Hepatocyte (in vitro differentiated cells): ENCODE results near the gene MDFI.

Experiments used
- CTCF ChIP-seq: fragments of 200-600 bp; sonication (generic); IDR thresholded peaks from 2 replicates; pipeline ENCODE4 v1.5.1; 2016; ENCODE audit warnings: antibody characterized with exemption, mild to moderate bottlenecking; ENCODE audit not compliant: poor library complexity
- EZH2 ChIP-seq: fragments of 200-600 bp; sonication (generic); IDR thresholded peaks from 2 replicates; pipeline ENCODE4 v1.6.1; 2016; ENCODE audit warnings: antibody characterized with exemption, mild to moderate bottlenecking, borderline replicate concordance

DNA sequence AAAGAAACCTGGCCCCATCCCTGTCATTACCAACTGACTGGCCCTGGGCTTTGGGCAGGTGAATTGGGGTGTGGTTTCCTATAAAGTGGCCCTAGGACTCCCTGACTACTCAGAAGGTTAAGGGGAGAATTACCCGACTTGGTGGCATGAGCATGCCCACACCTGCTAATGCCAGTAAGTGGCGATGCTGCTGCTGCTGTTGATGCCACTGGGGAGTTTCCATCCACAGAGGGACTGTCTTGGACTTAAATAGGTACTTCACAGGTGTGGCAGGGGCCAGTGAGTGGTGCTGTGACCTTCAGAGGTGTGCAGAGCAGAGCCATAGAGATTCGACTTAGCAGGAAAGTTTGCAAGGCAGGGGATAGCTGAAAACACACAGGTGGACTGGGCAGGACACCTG is 32.6 kb upstream of the MDFI start:
- TF ChIP-seq CTCF, result no peak
- no peak for TF ChIP-seq EZH2
